AG09309 (cell line): Measurements from ENCODE around the gene UFD1.

Experiments used
- DNase-seq: peaks from one replicate; pipeline ENCODE4 v3.0.0-alpha.2; 2010; ENCODE audit warnings: low read depth
- H3K4me3 ChIP-seq: 2 replicates; pipeline ENCODE4 v1.5.1; 2011; ENCODE audit warnings: mild to moderate bottlenecking, low read depth, low read length, moderate library complexity; ENCODE audit not compliant: control insufficient read depth
- CTCF ChIP-seq: IDR thresholded peaks from 2 replicates; pipeline ENCODE4 v1.5.1; 2011; ENCODE audit warnings: mild to moderate bottlenecking, low read depth, low read length, inconsistent platforms; ENCODE audit not compliant: insufficient read depth, control insufficient read depth; ENCODE audit errors: missing control alignments

Gene UFD1

GRCh38 chr22:19490628-19491230 lies 11.7 kb upstream of the UFD1 start:
- H3K4me3 ChIP-seq, result no peak overlapping the region
- TF ChIP-seq CTCF, result no peak
- DNase-seq, result no peak

GRCh38 chr22:19488884-19489843 lies 10.2 kb upstream of the UFD1 start:
- no peak for TF ChIP-seq CTCF
- H3K4me3 ChIP-seq, result no peak overlapping the region
- DNase-seq, result no peak

DNA sequence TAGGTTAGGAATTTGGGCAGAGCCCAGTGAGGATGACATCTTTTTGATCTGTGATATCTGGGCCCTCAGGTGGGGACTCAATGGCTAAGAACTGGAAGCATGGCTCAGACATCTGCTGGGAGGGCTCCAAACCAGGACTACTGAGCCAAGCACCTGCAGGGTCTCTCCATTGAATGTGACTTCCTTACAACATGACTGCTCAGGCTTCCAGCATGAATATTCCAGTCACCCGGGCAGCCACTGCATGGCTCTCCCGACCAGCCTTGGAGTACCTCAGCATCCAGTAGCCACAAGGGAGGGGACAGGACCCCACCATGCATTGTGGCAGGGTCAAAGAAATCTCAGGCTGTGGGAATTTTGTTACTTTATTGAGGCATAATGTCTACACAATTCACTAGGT lies 9.3 kb upstream of the UFD1 start:
- no peak for TF ChIP-seq CTCF
- DNase-seq, result no peak
- no peak overlapping the region for H3K4me3 ChIP-seq

DNA sequence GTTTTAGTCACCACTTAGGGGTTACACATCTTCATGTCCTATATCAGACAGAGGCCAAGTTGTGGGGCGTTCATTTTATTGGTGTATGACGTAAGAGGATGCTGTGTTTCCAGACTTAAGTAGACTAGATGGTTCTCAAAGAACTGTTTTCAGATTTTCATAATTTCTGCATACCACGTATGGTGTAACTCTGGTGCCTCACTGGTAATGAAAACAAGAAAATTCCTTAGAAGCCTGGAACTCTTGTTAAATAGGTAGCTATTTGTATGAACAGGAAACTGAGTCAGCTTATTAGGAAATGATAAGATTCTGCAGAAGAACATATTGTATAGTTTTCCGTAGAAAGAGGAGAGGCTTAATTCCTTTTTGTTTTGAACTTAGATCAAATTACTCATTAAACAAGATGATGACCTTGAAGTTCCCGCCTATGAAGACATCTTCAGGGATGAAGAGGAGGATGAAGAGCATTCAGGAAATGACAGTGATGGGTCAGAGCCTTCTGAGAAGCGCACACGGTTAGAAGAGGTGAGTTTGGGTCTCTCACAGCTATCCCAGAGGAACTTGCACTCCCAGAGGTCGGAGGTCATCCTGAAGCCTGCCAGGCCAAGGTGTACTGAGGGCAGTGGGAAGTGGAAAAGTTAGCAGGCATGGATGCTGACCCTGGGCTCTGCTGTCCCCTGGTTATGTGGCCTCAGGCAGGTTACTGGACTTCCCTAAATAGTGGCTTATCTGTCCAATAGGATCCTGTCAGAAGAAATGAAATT lies 4.7 kb upstream of the UFD1 start:
- H3K4me3 ChIP-seq, result no peak overlapping the region

GRCh38 chr22:19482297-19482696 lies 3.3 kb upstream of the UFD1 start:
- no peak overlapping the region for H3K4me3 ChIP-seq
- DNase-seq, result no peak
- no peak for TF ChIP-seq CTCF

More for the DNA sequence above, 4.7 kb upstream of the UFD1 start:
- TF ChIP-seq CTCF, result no peak
- peak; percentile 89 for DNase-seq

DNA sequence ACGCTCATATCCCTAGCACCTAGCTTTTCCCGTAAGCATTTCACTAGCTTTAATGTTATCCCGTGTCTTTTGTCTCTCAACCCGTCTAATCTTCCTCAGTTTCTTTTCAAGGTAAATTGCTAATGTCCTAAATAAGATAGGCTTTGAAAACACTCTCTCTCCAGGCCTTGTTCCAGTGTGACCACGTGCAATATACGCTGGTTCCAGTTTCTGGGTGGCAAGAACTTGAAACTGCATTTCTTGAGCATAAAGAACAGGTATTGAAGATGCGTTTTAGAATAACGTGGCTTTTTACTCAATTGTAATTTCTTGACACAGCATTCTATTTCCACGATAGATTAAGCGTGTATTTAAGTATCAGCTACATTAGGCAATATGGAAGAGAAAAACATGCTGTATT lies 1.8 kb upstream of the UFD1 start:
- TF ChIP-seq CTCF, result no peak
- no peak for DNase-seq
- no peak overlapping the region for H3K4me3 ChIP-seq
